ENCODE measurements around the gene ATP1A4.

GRCh38 chr1:160149716-160150115, 1.7 kb upstream of the ATP1A4 start:
- no peak for TF ChIP-seq PPARA (CRISPR knock-in tag; IDR thresholded peaks at IDR 0.05; ENCODE audit: borderline replicate concordance)
- TF ChIP-seq ZNF70 (CRISPR knock-in tag; IDR thresholded peaks at IDR 0.05) = no peak
- no peak for TF ChIP-seq BACH2 (CRISPR knock-in tag; IDR thresholded peaks at IDR 0.05; ENCODE audit: borderline replicate concordance)
- TF ChIP-seq ZFP30 (CRISPR knock-in tag; IDR thresholded peaks at IDR 0.05) = no peak
- TF ChIP-seq PATZ1 (CRISPR knock-in tag; IDR thresholded peaks at IDR 0.05; ENCODE audit: borderline replicate concordance) = no peak
- no peak for TF ChIP-seq ZNF565 (CRISPR knock-in tag; conservative IDR thresholded peaks at IDR 0.05; ENCODE audit: low read depth)
- no peak for TF ChIP-seq RARB (CRISPR knock-in tag; IDR thresholded peaks at IDR 0.05)
- TF ChIP-seq ZFP3 (CRISPR knock-in tag; IDR thresholded peaks at IDR 0.05) = no peak
- TF ChIP-seq TOX (CRISPR knock-in tag; IDR thresholded peaks at IDR 0.05; ENCODE audit: borderline replicate concordance) = no peak
- no peak for TF ChIP-seq POU6F1 (CRISPR knock-in tag; IDR thresholded peaks at IDR 0.05; ENCODE audit: borderline replicate concordance, low read depth)
- TF ChIP-seq GLIS3 (CRISPR knock-in tag; IDR thresholded peaks at IDR 0.05) = no peak
- no peak for TF ChIP-seq CREB5 (CRISPR knock-in tag; IDR thresholded peaks at IDR 0.05; ENCODE audit: low read depth)
- no peak for TF ChIP-seq ESRRG (CRISPR knock-in tag; IDR thresholded peaks at IDR 0.05)
- TF ChIP-seq TCF4 (CRISPR knock-in tag; IDR thresholded peaks at IDR 0.05; ENCODE audit: borderline replicate concordance) = no peak

Data from SK-N-SH treated with all-trans-retinoic acid at 6 μM for 48 hours (cell line).